ENCODE measurements around the gene REEP1. TPM values are rescaled to one million over a fixed set of nuclear protein-coding genes. Genes with fewer than 3 reads are reported as not detected.

REEP1 gene
- total RNA-seq, 1 donor from 2014 or later: 167 TPM

GRCh38 chr2:86292571-86293515 is 44.6 kb downstream of the REEP1 start:
- TF ChIP-seq CTCF (IDR thresholded peaks at IDR 0.05; ENCODE audit: partially characterized antibody, unreplicated experiment): no peak
- no peaks in the 10 kb centered on the region for H3K27me3 Mint-ChIP-seq (ENCODE audit: unreplicated experiment)
- DNase-seq: no peak
- H3K27ac Mint-ChIP-seq (ENCODE audit: unreplicated experiment): no peak overlapping the region
- no peak overlapping the region for H3K4me3 Mint-ChIP-seq (ENCODE audit: unreplicated experiment)
- peaks cover 10% of the 10 kb centered on the region for H3K9me3 Mint-ChIP-seq (ENCODE audit: unreplicated experiment)
- H3K4me1 Mint-ChIP-seq (ENCODE audit: low read depth, unreplicated experiment): peaks cover 37% of the 10 kb centered on the region
- no peaks in the 10 kb centered on the region for H3K36me3 Mint-ChIP-seq (ENCODE audit: unreplicated experiment)

DNA sequence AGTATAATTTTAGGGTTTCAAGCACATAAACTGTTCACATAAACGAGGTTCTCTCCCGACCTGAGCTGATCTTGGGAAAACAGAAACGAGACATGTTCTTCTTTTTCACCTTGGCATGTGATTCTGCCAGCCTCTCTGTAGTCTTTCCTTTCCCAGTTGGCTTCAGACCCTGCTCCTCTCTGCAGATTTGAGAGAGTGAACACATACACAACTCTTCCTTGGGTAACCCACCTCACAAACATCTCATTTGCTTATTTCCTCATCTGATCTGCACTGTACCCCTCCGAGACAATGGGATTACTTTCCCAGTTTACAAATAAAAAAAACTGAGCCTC is 46.1 kb downstream of the REEP1 start:
- H3K4me1 Mint-ChIP-seq (ENCODE audit: low read depth, unreplicated experiment): peaks cover 38% of the 10 kb centered on the region
- no peak for TF ChIP-seq CTCF (IDR thresholded peaks at IDR 0.05; ENCODE audit: partially characterized antibody, unreplicated experiment)

DNA sequence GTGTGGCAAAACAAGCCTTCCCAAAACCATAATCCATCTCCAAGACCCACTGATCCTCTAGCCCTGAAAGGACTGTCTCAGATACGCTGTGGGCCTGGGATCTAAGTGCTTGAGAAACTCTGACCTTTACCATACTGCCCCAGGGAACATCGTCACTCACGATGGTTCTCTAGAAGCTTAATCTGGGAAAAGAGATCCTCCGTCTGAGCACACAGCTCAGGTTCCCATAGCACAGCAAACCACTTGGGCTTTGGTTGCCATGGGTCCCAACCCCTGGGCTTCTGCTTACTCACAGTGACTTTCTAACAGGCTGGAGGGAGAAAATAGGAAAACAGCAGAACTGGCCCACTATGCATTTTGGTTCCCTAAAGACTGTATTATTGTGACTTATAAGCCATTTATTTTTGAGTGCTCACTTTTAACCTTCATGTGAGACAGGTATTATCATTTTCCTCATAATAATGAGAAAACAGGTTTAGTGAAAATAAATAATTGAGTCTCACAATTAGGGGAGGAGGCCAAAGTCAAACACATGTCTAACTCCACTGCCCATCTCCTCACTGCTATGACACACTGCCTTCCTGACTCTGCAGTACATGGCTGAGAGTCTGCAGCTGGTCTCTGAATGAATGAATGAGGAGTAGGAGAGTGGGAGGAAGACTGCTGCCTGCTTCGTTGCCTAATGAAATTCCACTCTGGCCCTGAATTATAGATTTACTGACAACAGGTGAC is 46.7 kb downstream of the REEP1 start:
- DNase-seq: peak; percentile 74
- H3K36me3 Mint-ChIP-seq (ENCODE audit: unreplicated experiment): no peaks in the 10 kb centered on the region
- no peak for TF ChIP-seq CTCF (IDR thresholded peaks at IDR 0.05; ENCODE audit: partially characterized antibody, unreplicated experiment)
- peak overlapping the region; percentile 77 for H3K4me3 Mint-ChIP-seq (ENCODE audit: unreplicated experiment)
- H3K9me3 Mint-ChIP-seq (ENCODE audit: unreplicated experiment): peaks cover 13% of the 10 kb centered on the region
- H3K27ac Mint-ChIP-seq (ENCODE audit: unreplicated experiment): peak overlapping the region; percentile 85
- H3K4me1 Mint-ChIP-seq (ENCODE audit: low read depth, unreplicated experiment): peaks cover 42% of the 10 kb centered on the region
- peaks cover 3% of the 10 kb centered on the region for H3K27me3 Mint-ChIP-seq (ENCODE audit: unreplicated experiment)

More for the DNA sequence above, 46.1 kb downstream of the REEP1 start:
- H3K9me3 Mint-ChIP-seq (ENCODE audit: unreplicated experiment): peaks cover 10% of the 10 kb centered on the region
- H3K36me3 Mint-ChIP-seq (ENCODE audit: unreplicated experiment): no peaks in the 10 kb centered on the region
- H3K4me3 Mint-ChIP-seq (ENCODE audit: unreplicated experiment): peak overlapping the region; percentile 77
- DNase-seq: no peak
- peak overlapping the region; percentile 85 for H3K27ac Mint-ChIP-seq (ENCODE audit: unreplicated experiment)
- no peaks in the 10 kb centered on the region for H3K27me3 Mint-ChIP-seq (ENCODE audit: unreplicated experiment)

DNA sequence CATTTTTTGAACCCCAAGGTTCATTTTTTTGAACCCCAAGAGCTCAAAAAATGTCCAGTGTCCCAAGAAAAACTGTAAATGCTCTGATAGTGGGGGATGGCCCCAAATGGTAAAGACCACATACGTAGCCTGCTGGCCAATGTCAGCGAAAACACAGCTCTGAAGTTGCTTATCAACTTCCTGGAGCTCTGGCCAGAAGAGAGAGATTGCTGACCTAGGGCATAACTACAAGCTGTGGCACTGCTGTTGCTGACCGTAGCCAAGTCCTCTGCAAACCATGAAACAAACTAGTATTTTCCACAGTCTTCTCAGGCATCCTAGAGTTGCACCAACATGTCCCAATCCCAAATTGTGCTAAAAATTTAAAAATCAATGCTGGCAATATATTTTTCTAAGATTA is 50.9 kb downstream of the REEP1 start:
- no peak for DNase-seq
- H3K27ac Mint-ChIP-seq (ENCODE audit: unreplicated experiment): no peak overlapping the region
- H3K9me3 Mint-ChIP-seq (ENCODE audit: unreplicated experiment): peaks cover 12% of the 10 kb centered on the region
- no peaks in the 10 kb centered on the region for H3K36me3 Mint-ChIP-seq (ENCODE audit: unreplicated experiment)
- no peak overlapping the region for H3K4me3 Mint-ChIP-seq (ENCODE audit: unreplicated experiment)
- H3K4me1 Mint-ChIP-seq (ENCODE audit: low read depth, unreplicated experiment): peaks cover 32% of the 10 kb centered on the region
- H3K27me3 Mint-ChIP-seq (ENCODE audit: unreplicated experiment): peaks cover 9% of the 10 kb centered on the region
- no peak for TF ChIP-seq CTCF (IDR thresholded peaks at IDR 0.05; ENCODE audit: partially characterized antibody, unreplicated experiment)
